B cell (primary cell): Measurements from ENCODE around the gene ADAMTS14.

Experiments used
- EZH2 ChIP-seq: IDR thresholded peaks from 2 replicates; pipeline ENCODE4 v1.6.1; 2012; ENCODE audit warnings: borderline replicate concordance, low read depth, mild to moderate bottlenecking, moderate library complexity, low read length; ENCODE audit not compliant: insufficient read depth, poor library complexity, severe bottlenecking
- TF ChIP-seq, protein P1 (sequence below): fragments of 200-600 bp; IDR thresholded peaks from one replicate; pipeline ENCODE4 v1.8.0; 2022; ENCODE audit warnings: antibody characterized with exemption, mild to moderate bottlenecking

DNA sequence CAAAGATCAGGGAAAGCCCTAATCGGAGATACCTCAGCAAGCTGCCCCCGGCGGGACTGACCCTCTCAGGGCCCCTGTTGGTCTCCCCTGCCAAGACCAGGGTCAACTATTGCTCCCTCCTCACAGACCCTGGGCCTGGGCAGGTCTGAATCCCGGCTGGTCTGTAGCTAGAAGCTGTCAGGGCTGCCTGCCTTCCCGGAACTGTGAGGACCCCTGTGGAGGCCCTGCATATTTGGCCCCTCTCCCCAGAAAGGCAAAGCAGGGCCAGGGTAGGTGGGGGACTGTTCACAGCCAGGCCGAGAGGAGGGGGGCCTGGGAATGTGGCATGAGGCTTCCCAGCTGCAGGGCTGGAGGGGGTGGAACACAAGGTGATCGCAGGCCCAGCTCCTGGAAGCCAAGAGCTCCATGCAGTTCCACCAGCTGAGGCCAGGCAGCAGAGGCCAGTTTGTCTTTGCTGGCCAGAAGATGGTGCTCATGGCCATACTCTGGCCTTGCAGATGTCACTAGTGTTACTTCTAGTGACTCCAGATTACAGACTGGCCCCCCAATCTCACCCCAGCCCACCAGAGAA lies 88.8 kb downstream of the ADAMTS14 start:
- TF ChIP-seq, protein P1, sequence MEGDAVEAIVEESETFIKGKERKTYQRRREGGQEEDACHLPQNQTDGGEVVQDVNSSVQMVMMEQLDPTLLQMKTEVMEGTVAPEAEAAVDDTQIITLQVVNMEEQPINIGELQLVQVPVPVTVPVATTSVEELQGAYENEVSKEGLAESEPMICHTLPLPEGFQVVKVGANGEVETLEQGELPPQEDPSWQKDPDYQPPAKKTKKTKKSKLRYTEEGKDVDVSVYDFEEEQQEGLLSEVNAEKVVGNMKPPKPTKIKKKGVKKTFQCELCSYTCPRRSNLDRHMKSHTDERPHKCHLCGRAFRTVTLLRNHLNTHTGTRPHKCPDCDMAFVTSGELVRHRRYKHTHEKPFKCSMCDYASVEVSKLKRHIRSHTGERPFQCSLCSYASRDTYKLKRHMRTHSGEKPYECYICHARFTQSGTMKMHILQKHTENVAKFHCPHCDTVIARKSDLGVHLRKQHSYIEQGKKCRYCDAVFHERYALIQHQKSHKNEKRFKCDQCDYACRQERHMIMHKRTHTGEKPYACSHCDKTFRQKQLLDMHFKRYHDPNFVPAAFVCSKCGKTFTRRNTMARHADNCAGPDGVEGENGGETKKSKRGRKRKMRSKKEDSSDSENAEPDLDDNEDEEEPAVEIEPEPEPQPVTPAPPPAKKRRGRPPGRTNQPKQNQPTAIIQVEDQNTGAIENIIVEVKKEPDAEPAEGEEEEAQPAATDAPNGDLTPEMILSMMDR, result no peak
- no peak for TF ChIP-seq EZH2
